ENCODE results near the gene UCKL1. TPM values are rescaled to one million over a fixed set of nuclear protein-coding genes. Genes with fewer than 3 reads are reported as not detected.
A peak's percentile ranks its signal among the peaks of the same experiment; 100 is the strongest.

The UCKL1 gene
- total RNA-seq, 1 donor = 21.0 TPM

- Histone ChIP-seq H3K79me2 (ENCODE audit: insufficient read depth, low read length) (peaks cover 20% of the 10 kb centered on the region), H3K27ac (ENCODE audit: low read depth, low read length) (no peak overlapping the region), H4K20me1 (ENCODE audit: insufficient read depth, low read length) (peaks cover 12% of the 10 kb centered on the region), H3K4me2 (ENCODE audit: insufficient read depth, low read length) (no peak overlapping the region), H3K36me3 (ENCODE audit: insufficient read depth, low read length) (peaks cover 29% of the 10 kb centered on the region), H2AFZ (ENCODE audit: low read length) (no peak overlapping the region), H3K4me3 (ENCODE audit: insufficient read depth, low read length) (no peak overlapping the region), H3K27me3 (ENCODE audit: insufficient read depth, low read length) (no peaks in the 10 kb centered on the region), H3K4me1 (ENCODE audit: insufficient read depth, low read length) (peaks cover 13% of the 10 kb centered on the region), H3K9me3 (ENCODE audit: low read depth, low read length) (no peaks in the 10 kb centered on the region)
- no peak for TF ChIP-seq CTCF (IDR thresholded peaks at IDR 0.05; ENCODE audit: extremely low read depth, low read depth, low read length)
- no peak for DNase-seq (ENCODE audit: insufficient read length, low spot score, missing footprints)
These were observed 2.9 kb upstream of the UCKL1 start for GRCh38 chr20:63958964-63959698.

GRCh38 chr20:63958471-63958870, 2.3 kb upstream of the UCKL1 start:
- no peaks in the 10 kb centered on the region for H3K9me3 ChIP-seq (ENCODE audit: low read depth, low read length)
- no peaks in the 10 kb centered on the region for H3K27me3 ChIP-seq (ENCODE audit: insufficient read depth, low read length)
- peaks cover 19% of the 10 kb centered on the region for H4K20me1 ChIP-seq (ENCODE audit: insufficient read depth, low read length)
- peaks cover 13% of the 10 kb centered on the region for H3K4me1 ChIP-seq (ENCODE audit: insufficient read depth, low read length)
- H3K4me3 ChIP-seq (ENCODE audit: insufficient read depth, low read length) = no peak overlapping the region
- peaks cover 23% of the 10 kb centered on the region for H3K36me3 ChIP-seq (ENCODE audit: insufficient read depth, low read length)
- H2AFZ ChIP-seq (ENCODE audit: low read length) = no peak overlapping the region
- no peak for TF ChIP-seq CTCF (IDR thresholded peaks at IDR 0.05; ENCODE audit: extremely low read depth, low read depth, low read length)
- no peak overlapping the region for H3K27ac ChIP-seq (ENCODE audit: low read depth, low read length)
- H3K4me2 ChIP-seq (ENCODE audit: insufficient read depth, low read length) = no peak overlapping the region
- H3K79me2 ChIP-seq (ENCODE audit: insufficient read depth, low read length) = peaks cover 27% of the 10 kb centered on the region
- DNase-seq (ENCODE audit: insufficient read length, low spot score, missing footprints) = no peak

- Histone ChIP-seq H3K9me3 (ENCODE audit: low read depth, low read length) (no peaks in the 10 kb centered on the region), H3K4me3 (ENCODE audit: insufficient read depth, low read length) (peak overlapping the region; percentile 72), H3K36me3 (ENCODE audit: insufficient read depth, low read length) (peaks cover 20% of the 10 kb centered on the region), H3K79me2 (ENCODE audit: insufficient read depth, low read length) (peaks cover 29% of the 10 kb centered on the region), H3K27me3 (ENCODE audit: insufficient read depth, low read length) (no peaks in the 10 kb centered on the region), H2AFZ (ENCODE audit: low read length) (no peak overlapping the region), H3K27ac (ENCODE audit: low read depth, low read length) (peak overlapping the region; percentile 51), H3K4me2 (ENCODE audit: insufficient read depth, low read length) (peak overlapping the region; percentile 87), H4K20me1 (ENCODE audit: insufficient read depth, low read length) (peaks cover 19% of the 10 kb centered on the region), H3K4me1 (ENCODE audit: insufficient read depth, low read length) (peaks cover 13% of the 10 kb centered on the region)
- TF ChIP-seq CTCF (IDR thresholded peaks at IDR 0.05; ENCODE audit: extremely low read depth, low read depth, low read length) = no peak
- DNase-seq (ENCODE audit: insufficient read length, low spot score, missing footprints) = no peak
These were observed 1.6 kb upstream of the UCKL1 start for GRCh38 chr20:63957690-63958441.
